MM.1S (cell line): Measurements from ENCODE around the gene CLDN19.

Experiments used
- DNase-seq: peaks from one replicate; pipeline ENCODE4 v3.0.0-alpha.2; 2015
- H2AFZ ChIP-seq: fragments of 300-600 bp; sonication (generic); 2 replicates; pipeline ENCODE4 v1.6.0; 2016; ENCODE audit warnings: antibody characterized with exemption, low read length
- H3F3A ChIP-seq: fragments of 300-600 bp; sonication (generic); 2 replicates; pipeline ENCODE4 v1.6.1; 2016; ENCODE audit warnings: mild to moderate bottlenecking, antibody characterized with exemption, low read length, moderate library complexity, mixed read lengths; ENCODE audit not compliant: insufficient read depth
- H3K27ac ChIP-seq: fragments of 300-600 bp; sonication (generic); 2 replicates; pipeline ENCODE4 v1.5.1; 2016; ENCODE audit warnings: mild to moderate bottlenecking, low read length
- H3K27me3 ChIP-seq: fragments of 300-600 bp; sonication (generic); replicated peaks from 2 replicates; pipeline ENCODE4 v1.6.0; 2016; ENCODE audit warnings: low read length; ENCODE audit not compliant: insufficient read depth
- H3K36me3 ChIP-seq: fragments of 300-600 bp; sonication (generic); replicated peaks from 2 replicates; pipeline ENCODE4 v1.6.1; 2016; ENCODE audit warnings: mild to moderate bottlenecking, low read length, mixed read lengths; ENCODE audit not compliant: insufficient read depth
- H3K4me1 ChIP-seq: fragments of 300-600 bp; sonication (generic); 2 replicates; pipeline ENCODE4 v1.6.1; 2016; ENCODE audit warnings: low read length, mixed read lengths
- H3K4me2 ChIP-seq: fragments of 300-600 bp; sonication (generic); 2 replicates; pipeline ENCODE4 v1.6.0; 2016; ENCODE audit warnings: low read depth, low read length
- H3K4me3 ChIP-seq: fragments of 300-600 bp; sonication (generic); 2 replicates; pipeline ENCODE4 v1.5.1; 2016; ENCODE audit warnings: low read length, mixed read lengths
- H3K79me2 ChIP-seq: fragments of 300-600 bp; sonication (generic); 2 replicates; pipeline ENCODE4 v1.6.1; 2016; ENCODE audit warnings: mixed run types, low read length, mixed read lengths
- H3K9ac ChIP-seq: fragments of 300-600 bp; sonication (generic); 2 replicates; pipeline ENCODE4 v1.6.1; 2016; ENCODE audit warnings: low read length, mixed read lengths
- H3K9me2 ChIP-seq: fragments of 300-600 bp; sonication (generic); replicated peaks from 2 replicates; pipeline ENCODE4 v1.6.1; 2016; ENCODE audit warnings: mild to moderate bottlenecking, low read length, mixed read lengths; ENCODE audit not compliant: insufficient read depth
- H3K9me3 ChIP-seq: fragments of 300-600 bp; sonication (generic); replicated peaks from 2 replicates; pipeline ENCODE4 v1.6.1; 2016; ENCODE audit warnings: mild to moderate bottlenecking, low read length, mixed read lengths; ENCODE audit not compliant: insufficient read depth
- H4K20me1 ChIP-seq: fragments of 300-600 bp; sonication (generic); 2 replicates; pipeline ENCODE4 v1.6.1; 2016; ENCODE audit warnings: mild to moderate bottlenecking, low read length, moderate library complexity, mixed read lengths; ENCODE audit not compliant: insufficient read depth
- CTCF ChIP-seq: fragments of 300-600 bp; sonication (generic); IDR thresholded peaks from 2 replicates; pipeline ENCODE4 v1.5.1; 2016; ENCODE audit warnings: antibody characterized with exemption, low read length, mixed read lengths
- EZH2 ChIP-seq: fragments of 300-600 bp; sonication (generic); optimal IDR thresholded peaks from 2 replicates; pipeline ENCODE3; 2017; ENCODE audit warnings: low read depth, mild to moderate bottlenecking, antibody characterized with exemption, low read length, mixed read lengths
- EZH2phosphoT487 ChIP-seq: fragments of 300-600 bp; sonication (generic); IDR thresholded peaks from 2 replicates; pipeline ENCODE4 v1.6.1; 2018; ENCODE audit warnings: antibody characterized with exemption, low read length

CLDN19 gene

GRCh38 chr1:42784946-42785693 lies 45.1 kb upstream of the CLDN19 start, which contains the start of gene TMEM269:
TSS of gene TMEM269 (plus strand) at chr1:42784991. CDS start at chr1:42789894, 4,903 bp downstream.
- Histone ChIP-seq H3F3A (no peaks in the 10 kb centered on the region), H3K9ac (no peak within 1 kb of the TSS), H3K36me3 (no peaks in the 10 kb centered on the region; the same call in 1 of the 2 replicates), H3K9me2 (no peaks in the 10 kb centered on the region), H3K4me1 (no peaks in the 10 kb centered on the region), H4K20me1 (no peaks in the 10 kb centered on the region), H2AFZ (no peak within 1 kb of the TSS), H3K27ac (no peak within 1 kb of the TSS), H3K27me3 (no peaks in the 10 kb centered on the region), H3K79me2 (no peaks in the 10 kb centered on the region), H3K4me2 (no peak within 1 kb of the TSS), H3K4me3 (no peak within 1 kb of the TSS), H3K9me3 (no peaks in the 10 kb centered on the region)
- TF ChIP-seq CTCF (no peak), EZH2 (no peak), EZH2phosphoT487 (no peak)
- no peak for DNase-seq

- TF ChIP-seq CTCF: no peak
- no peak overlapping the region for H2AFZ ChIP-seq
- no peaks in the 10 kb centered on the region for H3K27me3 ChIP-seq
- DNase-seq: no peak
- H3K4me2 ChIP-seq: no peak overlapping the region
- H3K9ac ChIP-seq: no peak overlapping the region
- H4K20me1 ChIP-seq: no peaks in the 10 kb centered on the region
- H3K79me2 ChIP-seq: no peaks in the 10 kb centered on the region
- no peaks in the 10 kb centered on the region for H3F3A ChIP-seq
- no peak overlapping the region for H3K27ac ChIP-seq
- no peaks in the 10 kb centered on the region for H3K9me2 ChIP-seq
- no peak overlapping the region for H3K4me3 ChIP-seq
- no peaks in the 10 kb centered on the region; the same call in 1 of the 2 replicates for H3K36me3 ChIP-seq
- no peaks in the 10 kb centered on the region for H3K9me3 ChIP-seq
- peaks cover 2% of the 10 kb centered on the region for H3K4me1 ChIP-seq
Observed at GRCh38 chr1:42784547-42784945, 44.5 kb upstream of the CLDN19 start.

GRCh38 chr1:42783092-42783491 lies 43.1 kb upstream of the CLDN19 start:
- Histone ChIP-seq H3K27me3 (no peaks in the 10 kb centered on the region), H3K4me3 (no peak overlapping the region), H3K4me2 (no peak overlapping the region), H3K36me3 (no peaks in the 10 kb centered on the region; the same call in 1 of the 2 replicates), H4K20me1 (no peaks in the 10 kb centered on the region), H3K79me2 (no peaks in the 10 kb centered on the region), H3K9ac (no peak overlapping the region), H3K27ac (no peak overlapping the region), H3K4me1 (peaks cover 6% of the 10 kb centered on the region), H3K9me2 (no peaks in the 10 kb centered on the region), H3F3A (no peaks in the 10 kb centered on the region), H2AFZ (no peak overlapping the region), H3K9me3 (no peaks in the 10 kb centered on the region)
- TF ChIP-seq EZH2phosphoT487 (no peak), EZH2 (no peak), CTCF (no peak)
- no peak for DNase-seq
